DOHH2 (cell line): ENCODE results near the gene CD74.

Source experiments
- H3F3A ChIP-seq: fragments of 200-600 bp; sonication (generic), shearing (Covaris generic); 2 replicates; pipeline ENCODE4 v1.6.0; 2016; ENCODE audit warnings: antibody characterized with exemption, mild to moderate bottlenecking; ENCODE audit not compliant: control insufficient read depth, insufficient read depth
- H3K27ac ChIP-seq: fragments of 200-600 bp; sonication (generic); 2 replicates; pipeline ENCODE4 v1.5.1; 2014; ENCODE audit warnings: low read depth, mild to moderate bottlenecking, low read length, moderate library complexity
- H3K27me3 ChIP-seq: fragments of 200-600 bp; sonication (generic); 2 replicates; pipeline ENCODE4 v1.6.1; 2014; ENCODE audit warnings: mild to moderate bottlenecking, low read length, mixed read lengths; ENCODE audit not compliant: control insufficient read depth
- H3K36me3 ChIP-seq: fragments of 200-600 bp; sonication (generic); 2 replicates; pipeline ENCODE4 v1.6.1; 2014; ENCODE audit warnings: mild to moderate bottlenecking, low read length, moderate library complexity, mixed read lengths; ENCODE audit not compliant: control insufficient read depth
- H3K4me1 ChIP-seq: fragments of 200-600 bp; sonication (generic); 2 replicates; pipeline ENCODE4 v1.6.1; 2014; ENCODE audit warnings: mild to moderate bottlenecking, low read length, mixed read lengths; ENCODE audit not compliant: control insufficient read depth
- H3K4me2 ChIP-seq: fragments of 200-600 bp; sonication (generic); 2 replicates; pipeline ENCODE4 v1.6.0; 2014; ENCODE audit warnings: mild to moderate bottlenecking, low read length, moderate library complexity
- H3K4me3 ChIP-seq: fragments of 200-600 bp; sonication (generic); 2 replicates; pipeline ENCODE4 v1.5.1; 2014; ENCODE audit warnings: mild to moderate bottlenecking, low read length, mixed read lengths
- H3K79me2 ChIP-seq: fragments of 200-600 bp; sonication (generic); 2 replicates; pipeline ENCODE4 v1.6.1; 2014; ENCODE audit warnings: mild to moderate bottlenecking, low read length, mixed read lengths; ENCODE audit not compliant: control insufficient read depth
- H3K9me2 ChIP-seq: fragments of 200-600 bp; sonication (generic); replicated peaks from 2 replicates; pipeline ENCODE4 v1.6.1; 2014; ENCODE audit warnings: mild to moderate bottlenecking, low read length, mixed read lengths; ENCODE audit not compliant: control insufficient read depth
- H3K9me3 ChIP-seq: fragments of 200-600 bp; sonication (generic); 2 replicates; pipeline ENCODE4 v1.6.1; 2014; ENCODE audit warnings: antibody characterized with exemption, low read length, mixed read lengths; ENCODE audit not compliant: control insufficient read depth, insufficient read depth
- H4K20me1 ChIP-seq: fragments of 200-600 bp; sonication (generic); 2 replicates; pipeline ENCODE4 v1.6.0; 2014; ENCODE audit warnings: low read depth, mild to moderate bottlenecking, antibody characterized with exemption, low read length, moderate library complexity; ENCODE audit not compliant: control insufficient read depth, insufficient read depth
- EZH2phosphoT487 ChIP-seq: fragments of 200-600 bp; sonication (generic); IDR thresholded peaks from 2 replicates; pipeline ENCODE4 v1.6.1; 2017; ENCODE audit warnings: borderline replicate concordance, mild to moderate bottlenecking, antibody characterized with exemption, low read length, moderate library complexity, mixed read lengths
- TF ChIP-seq, protein P1 (sequence below): fragments of 200-600 bp; sonication (generic); IDR thresholded peaks from one replicate; pipeline ENCODE4 v1.5.1; 2014; ENCODE audit warnings: antibody characterized with exemption, mild to moderate bottlenecking, low read depth, low read length; ENCODE audit not compliant: poor library complexity, severe bottlenecking

The CD74 gene

DNA sequence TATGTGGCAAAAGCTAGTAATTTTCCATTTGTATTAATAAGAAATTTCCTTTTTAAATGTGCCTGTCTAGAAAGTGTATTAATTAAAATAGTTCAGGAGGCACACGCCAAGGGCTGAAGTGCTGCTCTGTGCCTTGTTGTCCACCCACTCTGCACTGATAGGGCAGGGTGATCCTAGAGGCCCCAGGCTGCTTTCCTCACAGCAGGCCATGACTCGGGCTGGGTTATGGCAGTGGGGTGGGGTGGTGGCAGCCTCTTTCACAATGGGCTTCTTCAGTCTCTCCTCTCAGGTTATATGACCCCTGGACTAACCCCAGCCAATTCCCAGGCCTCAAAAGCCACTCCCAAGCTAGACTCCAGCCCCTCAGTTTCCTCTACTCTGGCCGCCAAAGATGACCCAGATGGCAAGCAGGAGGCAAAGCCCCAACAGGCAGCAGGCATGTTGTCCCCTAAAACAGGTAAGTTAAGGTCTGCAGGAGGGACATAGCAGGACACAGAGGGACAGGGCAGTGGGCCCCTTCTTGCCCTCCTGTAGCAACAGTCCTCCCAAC is 19.5 kb downstream of the CD74 start:
- Histone ChIP-seq H3K4me2 (no peak overlapping the region), H3K4me3 (no peak overlapping the region), H3K9me3 (no peaks in the 10 kb centered on the region)

DNA sequence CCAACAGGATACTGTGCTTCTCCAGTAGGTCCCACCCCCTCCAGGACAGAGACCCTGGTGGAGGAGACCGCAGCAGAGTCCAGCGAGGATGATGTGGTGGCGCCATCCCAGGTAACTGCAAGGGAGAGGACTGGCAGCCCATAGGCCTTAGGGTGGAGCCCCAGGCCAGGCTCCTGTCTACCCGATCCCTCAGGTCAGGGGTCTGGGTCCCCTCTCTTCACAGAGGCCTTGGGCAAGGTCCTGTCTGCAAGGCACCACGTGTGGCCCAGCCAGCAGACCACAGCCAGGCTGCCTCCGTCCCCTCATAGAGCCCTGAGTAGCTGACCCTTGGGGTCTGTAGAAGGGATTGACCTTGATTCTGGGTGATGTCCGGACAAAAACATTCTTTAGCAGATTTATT is 20.0 kb downstream of the CD74 start:
- Histone ChIP-seq H3K27ac (no peak overlapping the region), H4K20me1 (peaks cover 7% of the 10 kb centered on the region; the same call in 1 of the 2 replicates)

More for the DNA sequence above, 19.5 kb downstream of the CD74 start:
- Histone ChIP-seq H3F3A (peaks cover 12% of the 10 kb centered on the region), H3K36me3 (peaks cover 92% of the 10 kb centered on the region), H3K9me2 (no peaks in the 10 kb centered on the region), H3K79me2 (no peaks in the 10 kb centered on the region), H3K27me3 (no peaks in the 10 kb centered on the region), H3K27ac (no peak overlapping the region), H3K4me1 (peaks cover 2% of the 10 kb centered on the region), H4K20me1 (peaks cover 7% of the 10 kb centered on the region; the same call in 1 of the 2 replicates)
- TF ChIP-seq, protein P1, sequence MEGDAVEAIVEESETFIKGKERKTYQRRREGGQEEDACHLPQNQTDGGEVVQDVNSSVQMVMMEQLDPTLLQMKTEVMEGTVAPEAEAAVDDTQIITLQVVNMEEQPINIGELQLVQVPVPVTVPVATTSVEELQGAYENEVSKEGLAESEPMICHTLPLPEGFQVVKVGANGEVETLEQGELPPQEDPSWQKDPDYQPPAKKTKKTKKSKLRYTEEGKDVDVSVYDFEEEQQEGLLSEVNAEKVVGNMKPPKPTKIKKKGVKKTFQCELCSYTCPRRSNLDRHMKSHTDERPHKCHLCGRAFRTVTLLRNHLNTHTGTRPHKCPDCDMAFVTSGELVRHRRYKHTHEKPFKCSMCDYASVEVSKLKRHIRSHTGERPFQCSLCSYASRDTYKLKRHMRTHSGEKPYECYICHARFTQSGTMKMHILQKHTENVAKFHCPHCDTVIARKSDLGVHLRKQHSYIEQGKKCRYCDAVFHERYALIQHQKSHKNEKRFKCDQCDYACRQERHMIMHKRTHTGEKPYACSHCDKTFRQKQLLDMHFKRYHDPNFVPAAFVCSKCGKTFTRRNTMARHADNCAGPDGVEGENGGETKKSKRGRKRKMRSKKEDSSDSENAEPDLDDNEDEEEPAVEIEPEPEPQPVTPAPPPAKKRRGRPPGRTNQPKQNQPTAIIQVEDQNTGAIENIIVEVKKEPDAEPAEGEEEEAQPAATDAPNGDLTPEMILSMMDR = no peak
- TF ChIP-seq EZH2phosphoT487 = no peak

DNA sequence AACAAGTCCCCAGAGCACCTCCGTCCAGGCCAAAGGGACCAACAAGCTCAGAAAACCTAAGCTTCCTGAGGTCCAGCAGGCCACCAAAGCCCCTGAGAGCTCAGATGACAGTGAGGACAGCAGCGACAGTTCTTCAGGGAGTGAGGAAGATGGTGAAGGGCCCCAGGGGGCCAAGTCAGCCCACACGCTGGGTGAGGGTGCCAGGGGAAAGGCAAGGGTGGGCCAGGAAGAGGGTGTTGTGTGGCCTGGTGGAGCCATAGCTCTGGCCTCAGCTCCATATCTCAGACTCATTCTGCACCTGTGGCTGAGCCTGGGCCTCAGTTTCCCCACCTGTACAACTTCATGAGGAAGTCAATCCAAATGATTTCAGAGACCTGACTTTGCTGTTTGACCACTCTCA is 20.7 kb downstream of the CD74 start:
- Histone ChIP-seq H4K20me1 (0 out of 2 replicates have a peak, but pooled peaks cover 3% of the 10 kb centered on the region), H3K4me1 (no peaks in the 10 kb centered on the region), H3K36me3 (peaks cover 93% of the 10 kb centered on the region), H3F3A (peaks cover under 1% of the 10 kb centered on the region), H3K27ac (no peak overlapping the region), H3K79me2 (no peaks in the 10 kb centered on the region), H3K27me3 (no peaks in the 10 kb centered on the region), H3K4me2 (no peak overlapping the region), H3K9me3 (no peaks in the 10 kb centered on the region), H3K9me2 (no peaks in the 10 kb centered on the region), H3K4me3 (no peak overlapping the region)
- TF ChIP-seq, protein P1 = no peak
- no peak for TF ChIP-seq EZH2phosphoT487

More for the DNA sequence above, 20.0 kb downstream of the CD74 start:
- no peak overlapping the region for H3K4me2 ChIP-seq
- no peaks in the 10 kb centered on the region for H3K79me2 ChIP-seq
- H3K36me3 ChIP-seq = peaks cover 92% of the 10 kb centered on the region
- H3K9me2 ChIP-seq = no peaks in the 10 kb centered on the region
- H3K27me3 ChIP-seq = no peaks in the 10 kb centered on the region
- H3F3A ChIP-seq = peaks cover 7% of the 10 kb centered on the region
- no peak for TF ChIP-seq EZH2phosphoT487
- TF ChIP-seq, protein P1 = no peak
- no peaks in the 10 kb centered on the region for H3K4me1 ChIP-seq
- no peaks in the 10 kb centered on the region for H3K9me3 ChIP-seq
- H3K4me3 ChIP-seq = no peak overlapping the region
